Rectal smooth muscle tissue (tissue), 1 donor: Measurements from ENCODE around the gene CHMP3.
"Not testable (repeated sequence)": the region's sequence is repeated elsewhere in the genome, so short reads cannot be mapped to it uniquely, and the experiment has no call there.

Source experiments
- H3K27ac ChIP-seq: one replicate; pipeline ENCODE4 v1.7.0; 2013; ENCODE audit warnings: low read depth, low read length, inconsistent platforms
- H3K27me3 ChIP-seq: one replicate; pipeline ENCODE4 v1.7.0; 2013; ENCODE audit warnings: low read length; ENCODE audit not compliant: control insufficient read depth, insufficient read depth
- H3K36me3 ChIP-seq: one replicate; pipeline ENCODE4 v1.7.0; 2013; ENCODE audit warnings: low read length; ENCODE audit not compliant: control insufficient read depth, insufficient read depth
- H3K4me1 ChIP-seq: one replicate; pipeline ENCODE4 v1.7.0; 2013; ENCODE audit warnings: low read length; ENCODE audit not compliant: control insufficient read depth, insufficient read depth
- H3K4me3 ChIP-seq: one replicate; pipeline ENCODE4 v1.7.0; 2013; ENCODE audit warnings: low read length
- H3K9ac ChIP-seq: one replicate; pipeline ENCODE4 v1.7.0; 2013; ENCODE audit warnings: low read length

CHMP3 gene

GRCh38 chr2:86545296-86545924 lies 17.8 kb downstream of the CHMP3 start:
- not testable (repeated sequence) for H3K27me3 ChIP-seq, H3K36me3 ChIP-seq

DNA sequence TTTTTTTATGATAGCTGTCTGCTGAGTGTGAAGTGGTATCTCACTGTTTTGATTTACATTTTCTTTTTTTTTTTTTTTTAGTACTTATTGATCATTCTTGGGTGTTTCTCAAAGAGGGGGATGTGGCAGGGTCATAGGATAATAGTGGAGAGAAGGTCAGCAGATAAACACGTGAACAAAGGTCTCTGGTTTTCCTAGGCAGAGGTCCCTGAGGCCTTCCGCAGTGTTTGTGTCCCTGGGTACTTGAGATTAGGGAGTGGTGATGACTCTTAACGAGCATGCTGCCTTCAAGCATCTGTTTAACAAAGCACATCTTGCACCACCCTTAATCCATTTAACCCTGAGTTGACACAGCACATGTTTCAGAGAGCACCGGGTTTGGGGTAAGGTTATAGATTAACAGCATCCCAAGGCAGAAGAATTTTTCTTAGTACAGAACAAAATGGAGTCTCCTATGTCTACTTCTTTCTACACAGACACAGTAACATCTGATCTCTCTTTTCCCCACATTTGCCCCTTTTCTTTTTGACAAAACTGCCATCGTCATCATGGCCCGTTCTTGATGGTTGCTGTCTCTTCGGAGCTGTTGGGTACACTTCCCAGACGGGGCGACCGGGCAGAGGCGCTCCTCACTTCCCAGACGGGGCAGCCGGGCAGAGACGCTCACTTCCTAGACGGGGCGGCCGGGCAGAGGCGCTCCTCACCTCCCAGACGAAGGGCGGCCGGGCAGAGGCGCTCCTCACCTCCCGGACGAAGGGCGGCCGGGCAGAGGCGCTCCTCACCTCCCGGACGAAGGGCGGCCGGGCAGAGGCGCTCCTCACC lies 18.8 kb downstream of the CHMP3 start:
- H3K4me1 ChIP-seq, H3K4me3 ChIP-seq, H3K27me3 ChIP-seq, H3K9ac ChIP-seq, H3K27ac ChIP-seq, H3K36me3 ChIP-seq: not testable (repeated sequence)

More at GRCh38 chr2:86545296-86545924, 17.8 kb downstream of the CHMP3 start:
- H3K4me3 ChIP-seq, H3K9ac ChIP-seq, H3K27ac ChIP-seq, H3K4me1 ChIP-seq: not testable (repeated sequence)

DNA sequence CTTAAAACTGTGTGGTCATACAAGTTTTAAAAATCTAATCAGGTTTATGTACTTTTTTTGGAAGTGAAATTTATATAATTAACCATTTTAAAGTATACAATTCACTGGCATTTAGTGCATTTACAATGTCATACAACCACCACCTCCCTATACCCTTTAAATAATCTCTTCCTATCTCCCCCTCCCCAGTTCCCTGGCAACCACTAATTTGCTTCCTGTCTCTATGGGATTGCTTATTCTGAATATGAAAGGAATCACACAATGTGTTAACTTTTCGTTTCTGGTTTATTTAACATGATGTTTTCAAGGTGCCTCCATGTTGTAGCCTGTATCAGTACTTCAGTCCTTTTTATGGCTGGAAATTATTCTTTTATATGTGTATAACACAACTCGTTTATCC lies 19.4 kb downstream of the CHMP3 start:
- Histone ChIP-seq H3K4me1 (no peaks in the 10 kb centered on the region), H3K27ac (no peak overlapping the region), H3K27me3 (no peaks in the 10 kb centered on the region), H3K36me3 (no peaks in the 10 kb centered on the region), H3K9ac (no peak overlapping the region), H3K4me3 (no peak overlapping the region)

- Histone ChIP-seq H3K4me1 (no peaks in the 10 kb centered on the region), H3K9ac (no peak overlapping the region), H3K36me3 (no peaks in the 10 kb centered on the region), H3K27me3 (no peaks in the 10 kb centered on the region), H3K27ac (no peak overlapping the region), H3K4me3 (no peak overlapping the region)
These were observed 19.9 kb downstream of the CHMP3 start for GRCh38 chr2:86543335-86543734.

DNA sequence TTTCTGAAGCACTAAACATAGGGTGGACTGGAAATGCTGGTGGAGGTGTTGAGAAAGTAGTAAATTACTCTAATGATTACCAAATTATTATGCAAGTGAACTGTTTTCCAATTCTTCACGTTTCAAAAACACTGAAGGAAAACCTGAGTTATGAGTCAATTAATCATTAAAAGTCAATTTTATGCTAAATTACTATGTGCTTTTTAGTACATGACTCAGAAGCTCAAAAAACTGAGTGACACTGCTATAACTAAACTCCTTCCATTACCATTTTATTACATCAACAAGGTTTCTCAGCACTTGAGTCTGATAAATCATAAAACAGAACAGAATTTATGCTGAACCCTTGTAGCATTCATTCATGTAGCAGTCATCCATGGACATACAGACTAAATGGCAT lies 20.4 kb downstream of the CHMP3 start:
- Histone ChIP-seq H3K36me3 (no peaks in the 10 kb centered on the region), H3K9ac (no peak overlapping the region), H3K4me3 (no peak overlapping the region), H3K27ac (no peak overlapping the region), H3K4me1 (no peaks in the 10 kb centered on the region), H3K27me3 (no peaks in the 10 kb centered on the region)

DNA sequence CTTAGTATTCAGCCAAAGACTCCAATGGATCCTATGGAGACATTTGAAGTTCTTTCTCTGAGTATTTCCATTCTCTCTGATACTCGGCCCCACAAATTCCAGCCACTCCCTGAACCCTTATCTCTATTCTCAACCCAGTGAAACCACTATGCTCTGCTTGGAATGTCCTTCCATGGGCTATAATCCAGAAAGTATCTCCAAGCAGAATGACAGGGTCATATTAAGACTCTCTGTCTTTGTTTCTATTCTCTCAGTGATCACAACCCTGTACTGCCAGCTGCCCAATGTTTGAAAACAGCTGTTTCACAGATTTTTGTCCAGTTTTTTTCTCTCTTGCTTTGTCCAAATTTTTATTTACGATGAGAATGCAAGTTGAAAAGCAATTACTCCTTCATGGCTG lies 21.9 kb downstream of the CHMP3 start:
- Histone ChIP-seq H3K4me3 (no peak overlapping the region), H3K9ac (no peak overlapping the region), H3K27me3 (no peaks in the 10 kb centered on the region), H3K4me1 (no peaks in the 10 kb centered on the region), H3K27ac (no peak overlapping the region), H3K36me3 (no peaks in the 10 kb centered on the region)

GRCh38 chr2:86533589-86533988 lies 29.7 kb downstream of the CHMP3 start:
- Histone ChIP-seq H3K36me3 (no peaks in the 10 kb centered on the region), H3K4me3 (no peak overlapping the region), H3K4me1 (no peaks in the 10 kb centered on the region), H3K27me3 (no peaks in the 10 kb centered on the region), H3K9ac (no peak overlapping the region), H3K27ac (no peak overlapping the region)

- no peak overlapping the region for H3K4me3 ChIP-seq
- no peaks in the 10 kb centered on the region for H3K4me1 ChIP-seq
- H3K9ac ChIP-seq: no peak overlapping the region
- no peaks in the 10 kb centered on the region for H3K36me3 ChIP-seq
- H3K27me3 ChIP-seq: no peaks in the 10 kb centered on the region
- H3K27ac ChIP-seq: no peak overlapping the region
These were observed 37.6 kb downstream of the CHMP3 start for GRCh38 chr2:86525421-86526340.

GRCh38 chr2:86523491-86523890 lies 39.8 kb downstream of the CHMP3 start:
- peaks cover 3% of the 10 kb centered on the region for H3K36me3 ChIP-seq
- H3K27me3 ChIP-seq: no peaks in the 10 kb centered on the region
- H3K27ac ChIP-seq: no peak overlapping the region
- H3K9ac ChIP-seq: no peak overlapping the region
- no peak overlapping the region for H3K4me3 ChIP-seq
- H3K4me1 ChIP-seq: no peaks in the 10 kb centered on the region

GRCh38 chr2:86522711-86523110 lies 40.5 kb downstream of the CHMP3 start:
- Histone ChIP-seq H3K27me3 (no peaks in the 10 kb centered on the region), H3K4me3 (no peak overlapping the region), H3K27ac (no peak overlapping the region), H3K4me1 (no peaks in the 10 kb centered on the region), H3K9ac (no peak overlapping the region), H3K36me3 (peaks cover 3% of the 10 kb centered on the region)

- Histone ChIP-seq H3K4me3 (no peak overlapping the region), H3K27me3 (no peaks in the 10 kb centered on the region), H3K9ac (no peak overlapping the region), H3K4me1 (no peaks in the 10 kb centered on the region), H3K27ac (no peak overlapping the region), H3K36me3 (peaks cover 3% of the 10 kb centered on the region)
These were observed 41.3 kb downstream of the CHMP3 start for GRCh38 chr2:86521922-86522321.

GRCh38 chr2:86520153-86520552 lies 43.1 kb downstream of the CHMP3 start:
- H3K36me3 ChIP-seq: peaks cover 3% of the 10 kb centered on the region
- no peaks in the 10 kb centered on the region for H3K27me3 ChIP-seq
- H3K4me1 ChIP-seq: no peaks in the 10 kb centered on the region
- no peak overlapping the region for H3K9ac ChIP-seq
- H3K4me3 ChIP-seq: no peak overlapping the region
- no peak overlapping the region for H3K27ac ChIP-seq
